Activated naive CD4-positive, alpha-beta T cell treated with Interleukin-2 at 50 U/mL for 16 hours (primary cell): ENCODE results near the gene COP1.
"Not testable (repeated sequence)": the region's sequence is repeated elsewhere in the genome, so short reads cannot be mapped to it uniquely, and the experiment has no call there.

ENCODE experiments used
- DNase-seq: peaks from one replicate; pipeline ENCODE4 v3.0.0-alpha.2; 2020

Gene COP1

GRCh38 chr1:176119549-176119948, 87.5 kb downstream of the COP1 start:
- DNase-seq = no peak

- no peak for DNase-seq
These were observed 88.1 kb downstream of the COP1 start for GRCh38 chr1:176118985-176119384.

- DNase-seq = no peak
These were observed 95.3 kb downstream of the COP1 start for GRCh38 chr1:176111835-176112234.

GRCh38 chr1:176110203-176110602, 96.9 kb downstream of the COP1 start:
- DNase-seq = no peak

GRCh38 chr1:176102768-176103350, 104.2 kb downstream of the COP1 start:
- DNase-seq = no peak

DNA sequence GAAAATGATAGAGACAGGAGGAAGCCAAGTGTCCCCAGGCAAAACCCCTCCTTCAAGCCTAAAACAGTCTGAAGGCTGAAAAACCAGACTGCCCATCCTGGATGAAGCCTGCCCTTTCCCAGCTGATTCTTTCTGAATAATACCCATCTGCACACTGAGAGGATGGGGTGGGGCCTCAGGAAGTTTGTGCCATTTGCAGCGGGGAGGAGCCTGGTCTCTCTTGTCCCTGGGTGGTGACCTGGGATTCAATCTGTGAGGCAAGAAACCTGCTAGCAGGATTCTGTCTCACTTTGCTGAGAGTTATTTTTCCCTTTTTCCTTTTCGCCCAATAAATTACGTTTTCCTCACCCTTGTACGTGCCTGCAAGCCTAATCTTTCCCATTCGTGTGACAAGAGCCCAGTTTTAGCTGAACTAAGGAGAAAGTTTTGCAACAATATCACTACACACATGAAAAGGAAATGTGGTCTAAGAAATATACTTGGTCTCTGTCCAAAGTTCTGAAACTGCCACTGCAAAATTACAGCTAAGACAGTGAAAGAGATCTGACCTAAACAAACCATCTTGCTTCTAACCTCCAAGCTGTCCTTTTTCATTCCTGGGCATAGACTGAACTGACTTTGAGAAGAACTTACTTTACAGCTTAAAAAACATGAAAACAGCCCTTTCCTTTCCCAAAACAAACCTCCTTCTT, 105.0 kb downstream of the COP1 start:
- no peak for DNase-seq

- no peak for DNase-seq
These were observed 108.5 kb downstream of the COP1 start for GRCh38 chr1:176098560-176098959.

- no peak for DNase-seq
These were observed 111.1 kb downstream of the COP1 start for GRCh38 chr1:176096015-176096414.

GRCh38 chr1:176090766-176091165, 116.3 kb downstream of the COP1 start:
- DNase-seq = no peak

DNA sequence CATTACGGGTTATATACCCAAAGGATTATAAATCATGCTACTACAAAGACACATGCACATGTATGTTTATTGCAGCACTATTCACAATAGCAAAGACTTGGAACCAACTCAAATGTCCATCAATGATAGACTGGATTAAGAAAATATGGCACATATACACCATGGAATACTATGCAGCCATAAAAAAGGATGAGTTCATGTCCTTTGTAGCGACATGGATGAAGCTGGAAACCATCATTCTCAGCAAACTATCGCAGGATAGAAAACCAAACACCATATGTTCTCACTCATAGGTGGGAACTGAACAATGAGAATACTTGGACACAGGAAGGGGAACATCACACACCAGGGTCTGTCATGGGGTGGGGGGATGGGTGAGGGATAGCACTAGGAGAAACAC, 119.3 kb downstream of the COP1 start:
- DNase-seq = not testable (repeated sequence)

GRCh38 chr1:176073524-176074157, 133.4 kb downstream of the COP1 start:
- no peak for DNase-seq

DNA sequence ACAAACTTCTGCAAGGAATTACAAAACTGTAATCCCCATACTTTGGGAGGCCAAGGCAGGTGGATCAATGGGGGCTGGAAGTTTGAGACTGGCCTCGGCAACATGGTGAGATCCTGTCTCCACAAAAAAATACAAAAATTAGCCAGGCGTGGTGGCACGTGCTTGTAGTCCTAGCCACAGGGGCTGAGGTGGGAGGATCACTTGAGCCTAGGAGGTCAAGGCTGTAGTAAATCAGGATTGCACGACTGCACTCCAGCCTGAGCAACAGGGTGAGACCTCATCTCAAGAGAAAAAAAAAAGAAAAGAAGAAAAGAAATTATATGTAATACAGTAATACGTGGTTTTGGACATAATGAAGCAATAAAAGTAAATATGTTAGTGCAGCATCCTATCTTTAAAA, 138.2 kb downstream of the COP1 start:
- DNase-seq = no peak

DNA sequence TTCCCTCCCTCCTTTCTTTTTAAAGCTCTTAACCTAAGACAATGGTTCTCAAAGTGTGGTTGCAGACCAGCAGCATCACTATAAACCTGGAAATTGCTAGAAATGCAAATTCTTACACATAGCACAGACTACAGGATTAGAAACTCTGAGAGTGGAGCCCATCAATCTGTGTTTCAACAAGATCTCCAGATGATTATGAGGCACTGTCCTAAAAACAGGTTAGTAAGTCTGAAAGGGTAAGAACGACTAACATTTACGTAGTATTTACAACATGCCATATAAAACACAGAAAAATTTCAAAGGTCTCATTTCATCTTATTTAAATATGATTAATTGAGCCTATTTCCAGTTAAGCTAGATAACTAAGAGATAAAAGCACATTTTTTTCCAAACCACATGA, 138.8 kb downstream of the COP1 start:
- DNase-seq = no peak

GRCh38 chr1:176066709-176067108, 140.4 kb downstream of the COP1 start:
- no peak for DNase-seq

DNA sequence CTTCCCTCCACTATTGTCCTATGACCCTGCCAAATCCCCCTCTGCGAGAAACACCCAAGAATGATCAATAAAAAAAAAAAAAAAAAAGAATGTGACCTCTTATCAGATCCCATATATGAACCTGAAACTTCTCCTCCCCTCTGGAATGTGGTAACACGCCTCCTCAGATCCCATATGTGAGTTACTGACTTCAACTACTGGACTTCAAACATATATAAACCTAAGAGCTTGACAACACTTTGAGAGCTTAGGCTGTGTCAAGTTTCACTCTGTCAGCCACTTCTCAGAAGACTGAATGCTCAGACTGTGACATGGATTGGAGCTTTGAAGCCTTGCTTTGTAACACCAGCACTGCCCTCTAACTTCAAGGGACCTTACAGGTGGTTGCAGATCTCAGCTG, 148.4 kb downstream of the COP1 start:
- no peak for DNase-seq

DNA sequence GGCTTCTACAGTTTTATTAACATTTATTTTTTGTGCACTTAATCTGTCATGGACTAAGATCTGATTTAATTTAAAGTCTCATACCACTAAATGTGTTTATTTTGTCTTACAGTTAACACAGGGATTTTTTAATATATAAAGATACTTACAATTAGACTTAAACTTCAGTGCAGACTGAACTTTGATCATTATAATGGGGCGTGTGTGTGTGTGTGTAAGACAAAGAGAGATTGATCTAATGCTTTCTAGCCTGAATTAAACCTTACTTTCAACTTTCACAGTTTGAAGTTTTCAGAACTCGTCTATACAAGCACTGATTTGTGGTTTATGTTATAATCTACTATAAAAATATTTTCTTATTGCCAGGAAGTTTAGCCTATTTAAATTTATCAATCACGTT, 150.8 kb downstream of the COP1 start:
- no peak for DNase-seq

DNA sequence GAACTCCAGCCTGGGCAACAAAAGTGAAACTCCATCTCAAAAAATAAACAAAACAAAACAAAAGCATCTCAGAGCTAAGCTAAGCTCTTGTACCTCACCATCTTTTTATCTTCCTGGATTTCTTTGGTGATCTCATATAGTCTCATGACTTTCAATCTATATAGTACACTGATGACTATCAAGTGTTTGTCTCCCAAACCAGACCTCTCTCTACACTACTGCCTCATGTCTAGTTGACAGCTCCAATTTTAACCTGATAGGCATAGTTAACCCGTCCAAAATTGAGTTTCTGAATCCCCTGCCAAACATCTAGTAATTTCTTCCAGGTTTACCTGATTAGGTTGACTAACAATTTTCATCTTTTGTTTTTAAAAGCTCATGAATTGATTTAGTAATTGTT, 151.7 kb downstream of the COP1 start:
- DNase-seq = no peak

- DNase-seq = no peak
These were observed 155.1 kb downstream of the COP1 start for GRCh38 chr1:176051902-176052518.

DNA sequence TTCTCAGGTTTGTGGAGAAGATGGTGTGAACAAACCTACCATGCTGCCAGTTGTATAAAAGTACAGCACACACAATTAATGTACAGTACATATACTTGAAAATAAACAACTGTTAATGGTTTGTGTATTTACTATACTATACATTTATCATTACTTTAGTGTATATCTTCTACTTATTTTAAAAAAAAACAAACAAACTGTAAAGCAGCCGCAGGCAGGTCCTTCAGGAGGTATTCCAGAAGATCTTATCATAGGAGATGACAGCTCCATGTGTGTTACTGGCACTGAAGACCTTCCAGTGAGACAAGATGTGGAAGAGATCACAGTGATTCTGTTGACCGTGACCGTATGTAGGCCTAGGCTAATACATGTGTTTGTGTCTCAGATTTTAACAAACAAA, 155.7 kb downstream of the COP1 start:
- DNase-seq = no peak

DNA sequence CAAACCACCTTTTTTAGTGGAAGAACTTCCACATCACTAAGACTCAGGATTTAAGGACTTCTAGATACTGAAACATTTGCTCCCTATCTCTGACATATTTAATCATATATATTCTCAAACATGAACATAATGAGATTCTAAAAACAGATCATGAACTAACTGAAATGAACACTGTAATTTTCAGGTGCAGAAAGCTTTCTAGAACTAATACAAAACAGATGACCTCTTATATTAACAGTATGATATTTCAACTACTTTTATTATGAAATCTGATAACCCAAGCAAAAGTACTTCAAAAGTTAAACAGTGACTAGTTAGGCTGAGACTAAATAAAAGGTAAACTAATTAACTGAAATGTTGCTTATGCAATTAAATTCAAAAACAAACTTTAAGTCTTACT, 157.5 kb downstream of the COP1 start:
- DNase-seq = no peak

GRCh38 chr1:176046926-176047325, 160.2 kb downstream of the COP1 start:
- DNase-seq = no peak

DNA sequence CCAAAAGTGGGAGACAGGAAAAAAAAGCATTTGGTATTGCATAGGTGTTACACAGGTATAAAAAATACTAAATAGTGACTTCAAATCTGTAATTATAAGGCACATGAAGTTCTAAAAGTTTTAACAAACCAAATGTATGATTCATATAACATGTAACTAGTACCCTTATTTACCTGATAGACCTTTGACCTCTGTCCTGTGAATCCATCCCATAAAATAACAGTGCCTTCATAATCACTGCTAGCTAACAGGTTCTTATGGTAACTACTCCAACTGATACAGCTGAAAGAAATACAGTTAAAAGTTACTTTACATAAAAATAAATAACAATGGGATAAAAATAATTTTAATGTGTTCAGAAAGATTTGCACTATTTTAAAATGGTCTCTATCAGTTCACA, 163.5 kb downstream of the COP1 start:
- DNase-seq = no peak

DNA sequence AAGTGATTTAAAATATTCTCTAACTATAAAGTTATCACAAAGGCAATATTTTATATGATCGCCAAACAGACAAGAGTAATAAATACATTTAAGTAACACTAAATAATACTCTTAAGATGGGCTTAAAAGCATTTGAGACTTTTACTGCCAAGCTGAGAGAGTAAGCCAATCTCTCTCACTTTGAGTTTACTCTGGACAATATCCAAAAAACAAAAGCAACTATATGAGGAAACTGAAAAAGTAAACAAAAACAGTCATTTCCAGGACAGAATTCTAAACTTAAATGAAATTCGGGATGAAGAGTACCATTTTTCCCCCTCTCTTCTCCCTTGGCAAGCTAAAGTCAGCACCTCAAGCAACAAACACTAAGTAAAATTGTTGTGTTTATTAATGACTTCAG, 173.2 kb downstream of the COP1 start:
- no peak for DNase-seq

GRCh38 chr1:176033474-176033873, 173.6 kb downstream of the COP1 start:
- DNase-seq = no peak
